Measurements from ENCODE around the gene AGAP1.

GRCh38 chr2:235832941-235833340 lies 339.1 kb downstream of the AGAP1 start:
- no peak for TF ChIP-seq CTCF (IDR thresholded peaks at IDR 0.05; ENCODE audit: insufficient read depth, low read depth, low read length)
- no peak for TF ChIP-seq EZH2 (IDR thresholded peaks at IDR 0.05; ENCODE audit: insufficient read depth, low read length)
